H1 (cell line): ENCODE measurements around the gene ZYX. TPM values are rescaled to one million over a fixed set of nuclear protein-coding genes. Genes with fewer than 3 reads are reported as not detected.

Experiments
- CBX8 ChIP-seq: fragments of 300-800, 300-1000 bp; sonication (generic); IDR thresholded peaks from 2 replicates; pipeline ENCODE4 v1.7.1; 2016; ENCODE audit warnings: low read depth, low read length, borderline replicate concordance
- CREB1 ChIP-seq: IDR thresholded peaks from 2 replicates; pipeline ENCODE4 v1.6.1; 2012; ENCODE audit warnings: inconsistent platforms
- HDAC6 ChIP-seq: IDR thresholded peaks from one replicate; pipeline ENCODE4 v1.7.1; 2012; ENCODE audit warnings: low read depth, mild to moderate bottlenecking, inconsistent platforms, low read length, moderate library complexity
- POU5F1 ChIP-seq: IDR thresholded peaks from 2 replicates; pipeline ENCODE4 v1.6.1; 2011; ENCODE audit warnings: low read depth, mild to moderate bottlenecking, low read length, moderate library complexity
- RFX5 ChIP-seq: IDR thresholded peaks from 2 replicates; pipeline ENCODE4 v1.6.1; 2011; ENCODE audit warnings: low read depth, low read length, improper control_type of control experiment, borderline replicate concordance
- SIX5 ChIP-seq: IDR thresholded peaks from 2 replicates; pipeline ENCODE4 v1.6.1; 2011; ENCODE audit warnings: mild to moderate bottlenecking, low read depth, low read length
- YY1 ChIP-seq: IDR thresholded peaks from 2 replicates; pipeline ENCODE4 v1.6.1; 2011; ENCODE audit warnings: low read depth, mild to moderate bottlenecking, low read length
- polyA plus RNA-seq, 7 experiments: library from polyadenylated mRNA; depleted of rRNA in 3 of 7; stranded (reverse) in 5 of 7; unstranded in 2 of 7; fragments of >200 nt in 5 of 7; fragments of 200-250 nt in 2 of 7; gene quantifications; 1 replicate in 5 of 7; 2 replicates in 1 of 7; 4 replicates in 1 of 7; pipeline versions ENCODE4 v1.2.1 to v1.2.3, GENCODE V29; 2011 to 2013; ENCODE audit warnings: missing spikeins in 2 of 7, mixed read lengths in 2 of 7
- total RNA-seq: library from RNA; stranded (reverse); fragmentation: NEBNext Ultra II Directional; extraction: Animal tissue kit (Norgen Biotek cat#: 25700); gene quantifications from 2 replicates; pipeline ENCODE4 v1.2.1, GENCODE V29; 2021

The ZYX gene
- total and polyA plus RNA-seq, 2 of the 8 experiments (the other 6 are each of a cell fraction or from before 2014, with no cell fraction given) = 40.6 to 159 TPM

DNA sequence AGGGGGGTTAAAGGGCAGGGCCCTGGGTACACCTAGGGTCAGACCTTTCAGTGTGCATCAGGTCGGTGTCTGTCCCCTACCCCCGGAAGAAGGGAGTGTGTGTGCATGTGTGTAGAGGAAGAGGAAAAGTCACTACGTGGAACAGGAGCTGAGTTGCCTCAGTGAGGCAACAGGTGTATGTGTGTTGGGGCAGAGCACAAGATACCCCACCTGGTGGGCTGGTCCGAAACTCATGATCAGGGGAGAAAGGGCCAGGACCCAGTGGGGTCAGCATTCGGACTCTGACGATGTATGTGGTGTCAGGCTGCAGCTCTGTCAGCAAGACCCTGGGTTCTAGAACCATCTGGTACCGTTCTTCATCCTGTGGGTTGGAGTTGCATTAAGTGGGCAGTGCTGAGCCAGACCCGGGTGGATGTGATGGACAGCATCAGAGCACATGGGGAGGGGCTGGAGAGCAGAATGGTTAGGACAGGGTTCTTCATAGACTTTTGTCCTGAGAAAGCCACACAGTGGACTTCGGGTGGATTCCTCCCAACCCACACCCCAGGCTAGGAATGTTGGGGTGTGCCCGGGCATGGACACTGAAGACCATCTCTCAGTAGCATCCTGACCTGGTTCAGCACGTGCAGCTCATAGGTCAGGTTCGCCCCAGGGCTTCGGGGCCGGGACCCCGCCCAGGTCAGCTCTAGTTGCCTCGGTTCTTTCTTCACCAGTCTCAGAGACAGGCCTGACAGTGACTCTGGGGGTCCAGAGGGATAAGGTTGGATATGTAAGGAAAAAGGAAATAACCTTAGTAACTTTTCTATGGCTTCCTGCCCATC lies 16.8 kb downstream of the ZYX start (continued):
- TF ChIP-seq HDAC6 = no peak
- no peak for TF ChIP-seq SIX5
- TF ChIP-seq RFX5 = no peak
- TF ChIP-seq CBX8 = no peak
- TF ChIP-seq YY1 = no peak
- no peak for TF ChIP-seq POU5F1
- no peak for TF ChIP-seq CREB1
